GM21528 (cell line): ENCODE results near the gene GASK1A.

Source experiments
- ATAC-seq: cut with Tn5 transposase; IDR thresholded peaks from one replicate; pipeline ENCODE4 v1.9.1; 2021; ENCODE audit warnings: mild to moderate bottlenecking, moderate library complexity; ENCODE audit not compliant: unreplicated experiment, low FRiP score

GASK1A gene

DNA sequence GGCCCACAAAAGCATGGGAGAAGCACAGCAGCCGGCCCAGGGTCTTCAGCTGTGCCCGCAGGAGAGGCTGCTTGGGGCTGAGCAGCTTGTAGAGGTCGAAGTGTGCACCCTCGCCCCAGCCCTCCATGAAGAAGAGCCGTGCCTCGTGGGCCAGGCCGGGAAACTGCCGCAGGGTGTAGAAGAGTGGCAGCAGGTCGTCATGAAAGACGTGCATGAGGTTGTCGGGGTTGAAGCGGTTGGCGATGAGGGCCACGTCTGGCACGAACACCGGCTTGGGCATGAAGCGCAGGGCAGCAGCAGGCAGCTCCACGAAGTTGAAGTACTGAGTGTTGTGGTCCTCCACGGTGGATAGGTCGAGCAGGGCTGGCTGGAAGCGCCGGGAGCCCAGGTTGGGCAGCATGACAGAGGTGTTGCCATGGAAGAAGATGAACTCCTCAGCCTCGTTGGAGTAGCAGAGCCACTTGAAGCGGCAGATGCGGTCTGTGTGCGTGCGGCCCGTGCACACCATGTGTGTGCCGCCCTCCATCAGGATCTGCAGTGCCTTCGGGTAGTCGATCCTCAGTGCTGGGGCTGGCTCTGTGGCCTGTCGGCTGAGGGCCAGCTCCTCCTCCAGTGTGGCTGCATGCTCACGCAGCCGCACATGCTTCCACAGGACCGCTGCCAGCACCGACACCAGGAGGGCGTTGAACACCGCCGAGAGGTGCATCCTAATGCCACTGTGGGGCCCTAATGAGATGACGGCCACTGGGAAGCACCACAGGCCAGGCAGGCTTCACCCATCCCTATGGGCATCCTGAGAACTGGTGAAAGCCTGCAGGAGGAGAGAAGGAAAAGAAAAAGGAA is 101.8 kb downstream of the GASK1A start:
- no peak for ATAC-seq

DNA sequence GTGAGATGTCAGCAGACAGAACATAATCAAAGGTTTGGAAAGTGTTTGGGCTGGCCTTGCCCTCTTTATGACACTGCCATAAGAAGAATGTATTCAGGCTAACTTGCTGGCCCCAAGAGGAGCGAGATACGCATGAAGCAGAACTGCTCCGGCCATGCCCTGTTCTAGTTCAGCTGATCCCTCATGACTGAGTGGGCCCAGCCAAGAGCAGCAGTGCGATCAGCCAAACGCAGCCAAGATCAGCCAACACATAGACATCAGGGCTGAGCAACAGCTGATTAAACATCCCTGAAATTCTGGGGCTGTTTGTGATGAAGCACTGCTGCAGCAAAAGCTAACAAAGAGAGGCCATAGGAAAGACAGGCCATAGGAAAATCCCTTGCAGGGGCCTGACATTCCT is 102.7 kb downstream of the GASK1A start:
- ATAC-seq = no peak

DNA sequence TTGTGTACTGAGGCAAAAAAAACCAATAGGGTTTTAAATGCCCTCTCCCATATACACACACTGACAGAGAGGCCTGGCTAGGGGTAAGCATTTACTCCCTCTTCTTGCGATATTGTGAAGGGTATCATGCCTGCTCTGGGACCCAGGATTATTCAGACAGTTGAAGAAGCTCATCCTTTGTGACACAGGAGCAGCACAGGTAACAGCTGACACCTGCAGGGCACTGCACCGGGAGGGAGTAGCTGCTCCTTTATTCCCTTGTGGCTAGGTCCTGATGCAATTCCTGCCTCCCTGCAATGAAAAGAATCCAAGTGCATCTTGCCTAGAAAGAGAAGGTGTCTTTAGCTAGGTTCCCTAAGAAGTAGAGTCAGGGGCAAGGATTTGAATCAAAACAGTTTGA is 103.3 kb downstream of the GASK1A start:
- no peak for ATAC-seq

DNA sequence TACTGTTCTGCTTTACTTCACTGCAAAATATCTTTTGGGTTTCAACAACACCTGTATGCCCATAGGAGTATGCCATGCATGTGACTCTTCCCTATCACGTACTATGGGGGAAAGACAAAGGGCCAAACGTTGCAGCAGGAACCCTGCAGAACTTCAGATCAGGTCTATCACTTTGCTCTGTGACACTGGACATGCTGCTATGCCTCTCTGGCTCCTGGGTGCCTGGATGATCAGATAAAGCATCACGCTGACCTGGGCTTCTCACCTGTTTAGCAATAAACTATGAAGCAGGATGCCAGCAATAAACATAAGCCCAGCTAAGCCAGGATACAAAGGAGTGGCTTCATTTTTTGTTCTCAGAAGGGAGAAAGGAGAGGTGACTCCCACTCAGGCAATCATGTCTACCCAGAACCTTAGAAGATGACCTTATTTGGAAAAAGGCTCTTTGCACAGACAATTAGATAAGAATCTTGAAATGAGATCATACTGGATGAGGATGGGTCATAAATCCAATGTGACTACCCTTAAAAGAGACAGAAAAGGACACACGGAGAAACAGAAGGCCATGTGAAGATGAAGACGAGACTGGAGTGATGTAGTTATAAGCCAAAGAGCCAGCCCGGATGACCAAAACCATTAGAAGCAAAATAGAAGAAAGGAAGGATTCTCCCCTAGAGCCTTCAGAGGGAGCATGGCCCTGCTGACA is 107.5 kb downstream of the GASK1A start:
- ATAC-seq = no peak

DNA sequence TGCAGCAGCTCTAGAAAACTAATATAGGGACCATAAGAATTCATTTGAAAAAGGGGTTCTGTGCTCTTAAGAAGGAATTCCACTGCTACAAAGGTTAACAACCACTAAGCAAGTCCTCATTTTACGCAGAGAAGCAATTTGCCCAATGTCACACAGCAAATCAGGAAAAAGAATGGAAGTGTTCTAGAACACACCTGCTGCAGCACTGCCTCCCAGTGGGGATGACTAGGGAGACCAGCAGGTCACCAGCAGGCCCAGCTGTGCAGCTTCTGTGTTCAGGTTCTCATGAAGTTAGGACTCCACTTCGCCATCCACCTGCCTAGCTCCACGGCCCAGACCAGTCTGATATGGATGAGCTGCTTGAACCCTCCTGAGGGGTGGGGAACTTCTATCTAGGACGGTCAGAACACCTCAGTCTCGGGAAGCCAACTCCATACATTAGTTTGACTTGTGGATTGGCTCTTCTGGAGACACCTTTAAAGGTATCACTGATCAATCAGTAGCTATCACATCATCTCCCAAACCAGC is 108.2 kb downstream of the GASK1A start:
- no peak for ATAC-seq

DNA sequence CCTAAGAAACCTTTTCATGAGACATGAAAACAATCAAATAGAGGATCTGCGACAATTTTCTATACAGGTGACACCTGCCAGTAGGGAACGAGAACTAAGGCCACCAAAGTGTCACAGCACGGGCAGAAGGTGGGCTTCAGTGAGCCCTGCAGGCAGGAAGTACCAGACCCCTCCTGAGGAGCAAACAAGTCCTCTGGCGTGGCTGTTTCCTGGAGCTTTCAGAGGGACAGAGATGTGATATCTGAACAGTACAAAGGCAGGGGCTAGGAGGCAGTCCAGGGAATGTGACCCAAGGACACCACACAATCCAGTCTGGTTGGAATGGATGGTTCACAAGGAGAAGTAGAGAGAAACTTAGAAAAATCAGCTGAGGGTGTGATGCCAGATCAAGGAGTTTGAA is 110.0 kb downstream of the GASK1A start:
- ATAC-seq = no peak

DNA sequence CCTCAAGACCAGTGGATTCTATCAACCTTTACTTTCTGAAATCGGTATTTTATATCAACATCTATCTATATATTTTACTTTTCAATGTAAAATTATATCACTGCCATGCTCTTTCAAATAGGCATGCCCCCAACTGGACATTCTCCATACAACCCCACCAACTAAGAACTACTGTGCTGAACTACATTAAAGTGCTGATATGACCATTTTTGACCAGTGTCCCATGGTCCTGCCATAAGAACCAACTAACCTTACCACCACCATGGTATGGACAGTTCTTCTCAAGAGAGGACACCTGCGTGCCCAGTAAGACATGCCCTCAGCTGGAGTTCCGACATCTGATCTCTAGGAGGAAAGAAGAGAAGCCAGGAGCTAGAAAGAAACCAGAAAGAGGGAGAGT is 111.1 kb downstream of the GASK1A start:
- ATAC-seq = no peak

DNA sequence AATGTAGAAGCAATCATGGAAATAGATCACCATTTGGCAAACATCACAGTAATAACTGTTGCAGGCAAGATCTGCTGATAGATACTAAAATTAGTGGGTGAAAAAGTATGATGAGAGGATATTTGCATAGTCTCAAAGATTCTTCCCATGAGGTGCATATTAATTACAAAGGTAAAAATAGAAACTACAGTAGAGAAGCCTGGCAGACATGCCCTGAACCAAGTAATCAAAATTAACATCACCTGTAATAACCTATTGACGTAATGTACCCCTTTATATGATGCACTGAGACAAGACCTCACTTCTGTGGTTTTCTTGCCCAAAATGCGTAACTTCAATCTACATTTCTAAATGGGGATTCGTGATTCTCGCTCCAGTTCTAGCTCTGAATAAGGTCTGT is 112.4 kb downstream of the GASK1A start:
- no peak for ATAC-seq

DNA sequence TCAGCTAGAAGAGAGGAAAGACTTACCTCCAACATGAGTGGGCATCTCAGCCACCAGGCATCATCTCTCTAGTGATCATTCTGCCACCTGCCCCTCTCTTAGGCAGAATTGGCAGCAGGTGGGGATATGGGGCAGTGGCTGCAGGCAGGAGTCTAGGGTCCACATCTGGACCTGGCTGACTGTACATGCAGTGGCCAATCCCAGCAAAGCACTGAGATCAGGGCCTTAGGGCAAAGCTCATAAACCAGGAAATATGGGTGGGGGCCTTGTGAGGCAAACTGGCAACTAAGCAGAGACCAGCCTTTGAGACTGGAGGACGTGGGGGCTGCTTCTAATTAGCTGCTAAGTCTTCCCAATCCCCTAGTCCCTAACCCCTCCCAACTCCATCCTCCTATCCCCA is 113.9 kb downstream of the GASK1A start:
- no peak for ATAC-seq

DNA sequence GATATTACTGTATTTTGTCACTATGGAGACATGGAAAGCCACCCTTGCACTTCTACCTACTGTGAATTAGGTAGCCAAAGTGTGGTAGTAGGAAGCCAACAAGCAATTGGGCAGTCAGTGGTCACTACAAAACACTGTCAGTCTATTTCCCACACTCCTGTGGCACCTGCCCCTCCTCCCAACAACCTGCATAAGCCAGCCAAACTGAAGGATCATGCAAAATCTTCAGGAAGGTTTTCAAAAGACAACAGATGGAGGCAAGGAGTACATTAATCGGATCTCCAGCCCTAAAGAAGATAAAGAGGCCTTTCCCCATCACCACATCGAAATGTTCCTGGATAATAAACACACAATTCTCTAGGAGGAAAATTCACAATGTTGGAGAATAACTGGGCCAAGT is 114.9 kb downstream of the GASK1A start:
- no peak for ATAC-seq

DNA sequence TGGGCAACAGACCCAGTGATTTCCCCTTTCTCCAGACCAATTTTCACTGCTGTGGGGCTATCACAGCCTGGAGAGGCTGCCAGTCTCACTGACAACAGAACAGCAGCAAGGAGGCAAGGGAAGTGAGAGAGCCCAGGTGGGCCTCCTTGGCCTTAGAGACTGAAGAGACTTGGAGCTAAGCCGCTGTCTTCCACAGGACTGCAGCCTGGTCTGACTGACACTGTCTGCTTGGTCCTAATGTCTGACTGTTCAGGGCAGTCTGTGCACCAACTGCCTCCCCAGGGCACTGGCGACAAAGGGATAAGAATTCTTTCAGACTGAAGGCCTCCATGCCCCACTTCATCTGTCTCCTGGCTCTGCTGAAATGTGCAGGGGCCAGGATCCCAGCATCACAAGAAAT is 115.3 kb downstream of the GASK1A start:
- no peak for ATAC-seq

DNA sequence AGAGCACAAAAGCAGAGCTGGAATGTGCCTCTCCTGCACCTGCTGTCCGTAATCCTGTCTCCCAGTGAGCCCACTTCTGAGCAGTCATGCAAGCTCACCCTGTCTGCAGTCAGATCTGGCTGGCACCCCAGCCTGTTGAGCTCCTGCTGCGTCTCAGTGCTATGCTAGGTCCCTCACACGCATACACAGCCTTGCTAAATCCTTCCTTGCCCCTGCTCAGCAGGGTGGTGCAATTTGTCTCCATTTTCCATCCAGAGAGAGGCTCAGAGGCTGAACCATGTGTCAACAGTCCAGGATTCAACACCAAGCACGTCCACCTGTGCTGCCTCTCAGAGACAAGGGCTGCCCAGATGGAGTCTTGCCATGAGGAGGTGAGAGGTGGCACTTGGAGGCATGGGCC is 115.7 kb downstream of the GASK1A start:
- no peak for ATAC-seq

DNA sequence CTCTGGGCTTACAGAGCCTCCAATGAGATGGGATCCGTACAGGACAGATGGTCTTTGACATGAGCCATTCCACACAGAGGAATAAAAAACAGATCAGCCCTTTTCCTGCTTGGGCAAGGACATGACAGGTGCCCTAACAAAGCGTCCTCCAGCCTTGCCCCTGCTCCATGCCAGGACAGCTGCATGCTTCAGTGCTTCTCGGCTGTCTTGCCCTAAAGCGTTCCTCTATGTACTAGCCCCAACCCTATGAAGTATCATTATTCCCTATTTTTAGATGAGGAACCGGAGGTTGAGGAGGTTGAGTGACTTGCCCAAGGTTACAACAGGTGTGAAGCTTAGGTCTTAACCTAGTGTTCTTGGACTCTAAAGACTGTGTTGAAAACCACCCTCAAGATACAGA is 116.3 kb downstream of the GASK1A start:
- ATAC-seq = no peak

DNA sequence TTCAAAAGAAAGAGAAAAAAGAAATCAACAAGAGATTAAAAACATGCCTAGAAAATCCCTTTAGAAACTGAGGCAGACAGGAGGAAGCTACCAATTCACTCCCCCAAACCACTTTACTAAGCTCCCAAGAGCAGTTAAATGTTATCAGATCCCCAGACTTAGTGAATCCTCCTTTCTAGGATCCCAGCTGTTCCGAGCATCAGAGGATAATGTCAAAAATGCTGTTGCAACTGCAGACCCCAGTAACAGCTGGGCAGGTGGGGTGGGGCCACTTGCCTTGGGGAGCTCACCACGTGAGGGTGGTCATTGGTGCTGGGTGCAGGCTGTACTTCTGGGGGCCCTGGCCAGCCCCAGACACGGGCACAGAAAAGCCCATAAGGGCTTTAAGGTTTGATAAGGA is 117.7 kb downstream of the GASK1A start:
- ATAC-seq = no peak

DNA sequence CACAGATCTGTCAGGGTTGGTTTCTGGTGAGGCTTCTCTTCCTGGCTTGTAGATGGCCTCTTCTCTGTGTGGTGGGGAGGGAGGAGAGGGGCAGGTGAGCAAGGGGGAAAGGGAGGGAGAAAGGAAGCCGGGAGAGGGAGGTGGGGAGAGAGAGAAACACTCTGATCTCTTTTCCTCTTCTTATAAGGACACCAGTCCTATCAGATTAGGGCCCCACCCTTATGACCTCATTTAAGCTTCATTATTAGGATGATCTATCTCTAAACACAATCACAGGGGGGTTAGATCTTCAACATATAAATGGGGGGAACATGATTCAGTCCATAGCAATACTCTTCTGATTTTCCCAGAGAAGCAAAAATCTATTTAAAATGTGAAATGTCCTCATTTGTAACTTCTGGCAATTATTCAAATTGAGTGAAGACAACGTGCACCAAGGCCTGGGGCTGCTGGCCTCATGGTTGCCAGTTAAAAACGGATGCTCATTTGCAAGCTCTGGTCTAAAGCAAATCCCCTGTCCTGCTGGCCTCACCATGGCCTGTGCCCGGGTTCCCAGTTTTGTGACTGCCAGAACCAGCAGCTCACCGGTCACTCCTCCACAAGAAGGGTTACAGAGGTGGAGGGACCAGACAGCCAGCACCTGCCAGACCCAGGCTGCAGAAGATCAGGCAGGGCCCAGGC is 118.4 kb downstream of the GASK1A start:
- no peak for ATAC-seq

DNA sequence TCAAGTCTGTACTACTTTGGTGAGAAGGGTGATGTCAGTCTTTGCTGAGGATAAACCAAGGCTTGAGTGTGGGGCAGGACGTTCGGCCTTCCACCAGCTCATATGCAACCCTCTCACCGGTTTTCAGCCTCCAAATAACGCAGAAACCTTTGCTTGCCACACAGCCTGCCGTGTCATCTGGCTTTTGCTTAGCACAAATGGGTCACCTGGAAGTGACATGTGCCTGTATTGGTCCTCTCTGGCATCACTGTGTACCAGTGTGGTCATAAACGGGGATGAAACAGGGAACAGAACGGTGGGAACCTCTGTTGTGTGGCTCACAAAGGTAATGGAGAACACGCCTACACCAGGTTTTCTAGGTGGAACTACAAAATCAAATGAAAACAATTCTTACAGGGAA is 119.7 kb downstream of the GASK1A start:
- ATAC-seq = no peak

DNA sequence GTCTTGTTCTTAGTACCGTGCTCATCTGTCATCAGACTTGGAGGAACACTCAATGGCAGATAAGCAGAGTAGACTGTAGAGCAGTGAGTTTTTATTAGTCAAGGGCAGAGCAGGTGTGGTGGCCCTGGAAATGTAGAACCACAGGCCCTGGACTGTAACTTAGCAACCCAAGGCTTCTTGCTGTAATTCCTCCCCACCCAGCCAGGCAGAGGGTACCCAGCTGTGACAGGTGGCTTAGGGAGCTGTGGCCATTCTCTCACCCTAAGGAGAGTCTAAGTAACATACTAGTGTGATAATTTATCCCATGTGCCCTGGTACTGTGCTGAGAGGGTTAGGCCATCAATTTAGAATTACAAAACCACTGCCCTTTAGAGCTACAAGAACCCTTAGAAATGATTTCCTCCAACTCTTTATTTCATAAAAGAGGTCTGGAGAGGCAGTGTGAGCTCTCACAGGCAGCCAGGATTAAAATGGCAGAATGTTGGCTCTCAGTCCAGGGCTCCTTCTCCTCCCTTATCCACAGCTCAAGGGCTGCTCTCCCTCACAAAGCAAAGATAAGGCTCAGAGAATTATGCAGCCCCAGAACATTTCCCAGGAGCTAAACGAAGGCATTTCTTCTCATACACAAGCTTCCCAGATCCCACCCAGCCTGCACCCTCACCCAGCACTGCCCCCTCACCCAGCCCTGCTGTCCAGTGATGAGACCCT is 123.8 kb downstream of the GASK1A start:
- ATAC-seq = no peak

DNA sequence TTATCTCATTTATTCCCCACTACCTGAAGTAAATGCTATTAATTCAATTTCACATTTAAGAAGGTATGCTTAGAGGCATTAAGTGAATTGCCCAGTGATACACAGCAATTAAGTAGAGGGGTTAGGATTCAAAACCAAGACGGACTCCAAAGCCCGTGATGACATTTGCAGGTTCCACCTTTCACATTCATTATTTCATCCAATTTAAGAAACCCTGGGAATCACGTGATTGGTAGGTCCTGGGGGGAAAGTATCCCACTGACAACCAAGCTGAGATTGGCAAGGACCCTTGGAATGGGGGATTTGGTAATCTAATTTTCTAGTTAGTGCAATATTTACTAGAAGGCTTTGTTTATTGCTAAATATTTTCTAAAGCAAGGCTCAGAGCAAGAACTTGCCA is 124.9 kb downstream of the GASK1A start:
- ATAC-seq = no peak

DNA sequence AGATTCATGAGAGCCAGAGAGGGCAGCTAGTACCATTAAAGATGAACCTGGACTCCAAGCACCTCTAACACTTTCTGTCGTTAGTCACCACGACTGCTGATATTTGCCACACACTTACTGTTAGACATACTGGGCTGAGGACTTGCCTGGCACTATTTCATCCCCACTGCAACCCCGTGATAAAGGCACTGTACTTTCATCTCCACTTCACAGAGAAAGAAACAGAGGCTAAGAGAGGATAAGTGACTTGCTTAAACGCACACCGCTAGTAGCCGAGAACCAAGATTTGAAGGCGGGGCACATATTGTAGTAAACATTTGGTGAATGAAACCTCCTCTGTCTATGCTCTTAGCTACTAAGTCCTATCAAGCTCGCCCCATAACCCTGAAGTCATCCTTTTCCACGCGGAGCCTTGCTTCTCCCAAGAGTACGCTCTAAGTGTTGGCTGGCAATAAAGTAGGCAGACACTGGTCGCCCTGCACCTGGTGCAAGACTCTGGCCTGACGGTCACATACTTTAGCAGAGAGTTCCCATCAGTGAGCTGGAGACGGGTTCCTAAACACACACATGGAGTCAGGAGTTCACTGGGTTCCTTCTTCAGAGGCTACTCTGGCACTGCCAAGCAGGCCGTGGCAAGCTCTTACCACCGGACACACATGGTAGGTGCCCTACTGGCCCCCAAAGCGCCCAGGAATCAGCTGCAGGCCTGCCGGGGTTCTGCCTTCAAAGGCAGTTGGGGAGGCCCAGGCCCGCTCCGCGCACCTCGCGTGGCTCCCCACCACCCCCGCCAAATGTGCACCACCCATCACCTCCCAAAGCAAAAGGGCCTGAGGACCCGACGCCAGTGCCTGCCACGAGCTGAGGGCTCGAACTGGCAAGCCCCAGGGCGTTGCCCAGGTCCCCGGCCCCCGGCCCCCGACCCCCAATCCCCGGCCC is 125.8 kb downstream of the GASK1A start:
- ATAC-seq = no peak
